NCI-H2227 (cell line): ENCODE data around the gene FBXO47.

Experiments
- DNase-seq: peaks from one replicate; lab custom pipeline; 2025; ENCODE audit not compliant: unreplicated experiment; lab: John Stamatoyannopoulos, UW

Gene FBXO47

DNA sequence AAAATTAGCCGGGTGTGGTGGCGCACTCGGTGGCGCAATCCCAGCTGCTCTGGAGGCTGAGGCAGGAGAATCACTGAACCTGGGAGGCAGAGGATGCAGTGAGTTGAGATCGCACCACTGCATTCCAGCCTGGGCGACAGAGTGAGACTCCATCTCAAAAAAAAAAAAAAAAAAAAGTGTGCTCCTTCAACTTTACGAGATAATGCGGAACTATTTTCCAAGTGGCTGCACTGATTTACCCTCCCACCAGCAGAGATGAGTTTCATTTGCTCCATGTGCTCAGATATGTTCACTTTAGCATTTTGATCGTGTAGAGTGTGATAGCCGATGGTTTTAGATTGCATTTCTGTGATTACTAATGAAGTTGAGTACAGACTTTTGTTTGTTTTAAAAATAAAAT, 61.8 kb downstream of the FBXO47 start:
- no peak for DNase-seq

DNA sequence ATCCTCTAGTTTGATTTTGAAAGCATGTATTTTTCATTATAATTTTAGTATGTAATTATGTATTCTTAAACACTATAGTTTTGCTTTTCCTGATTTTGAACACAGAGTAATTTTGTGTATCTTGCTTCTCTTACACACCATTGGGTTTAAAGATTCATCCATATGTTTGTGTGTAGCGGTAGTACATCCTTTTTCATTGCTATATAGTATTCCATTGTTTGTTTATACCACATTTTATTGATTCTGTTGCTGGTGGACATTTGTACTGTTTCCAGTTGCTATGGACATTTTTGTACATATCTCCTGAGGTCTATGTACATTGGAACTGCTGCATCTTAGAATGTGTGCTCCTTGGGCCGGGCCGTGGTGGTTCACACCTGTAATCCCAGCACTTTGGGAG, 62.3 kb downstream of the FBXO47 start:
- no peak for DNase-seq

DNA sequence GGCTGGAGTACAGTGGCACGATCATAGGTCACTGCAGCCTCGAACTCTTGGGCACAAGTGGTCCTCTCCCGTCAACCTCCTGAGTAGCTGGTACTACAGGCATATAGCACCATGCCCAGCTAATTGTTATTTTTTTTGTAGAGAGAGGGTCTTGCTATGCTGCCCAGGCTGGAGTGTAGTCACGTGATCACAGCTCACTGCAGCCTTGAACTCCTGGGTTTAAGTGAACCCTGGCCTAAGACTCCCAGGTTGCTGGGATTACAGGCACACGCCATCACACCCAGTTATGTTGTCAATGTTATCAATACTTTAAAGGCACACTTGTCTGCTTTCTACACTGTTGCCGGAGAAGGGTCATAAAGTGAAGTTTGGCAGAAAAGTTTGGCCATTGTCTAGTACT, 63.8 kb downstream of the FBXO47 start:
- no peak for DNase-seq

DNA sequence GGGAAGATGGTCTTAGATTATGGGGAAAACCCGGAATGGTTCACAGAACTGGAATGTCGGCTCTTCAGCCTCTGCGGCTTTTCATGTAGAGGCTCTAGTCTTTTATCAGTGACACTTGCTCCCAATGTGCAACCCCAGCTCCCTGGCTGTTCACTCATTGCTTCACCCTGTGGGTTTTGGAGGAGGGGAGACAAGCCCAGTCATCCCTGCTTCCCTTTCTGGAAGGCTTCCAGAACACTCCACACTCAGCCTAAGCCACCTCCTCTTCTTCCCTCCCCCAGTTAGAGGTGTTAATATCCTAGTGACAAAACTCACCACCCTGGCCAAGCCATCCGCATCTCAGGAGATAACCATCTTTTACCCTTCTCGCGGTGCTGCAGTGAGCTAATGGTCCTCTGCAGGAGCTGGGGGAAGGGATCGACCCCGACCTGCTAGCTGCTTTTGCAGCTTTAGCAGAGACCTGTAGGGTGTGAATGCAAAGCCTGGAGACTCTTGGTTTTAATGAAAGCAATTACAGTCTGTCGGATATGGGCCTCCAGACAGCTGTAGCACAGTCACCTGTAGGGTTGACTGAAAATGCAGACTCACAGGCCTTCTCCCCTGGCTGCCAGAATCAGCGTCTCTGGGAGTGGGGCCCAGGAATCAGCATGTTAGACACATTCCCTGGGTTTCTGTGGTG, 66.1 kb downstream of the FBXO47 start:
- DNase-seq, result peak; percentile 71

DNA sequence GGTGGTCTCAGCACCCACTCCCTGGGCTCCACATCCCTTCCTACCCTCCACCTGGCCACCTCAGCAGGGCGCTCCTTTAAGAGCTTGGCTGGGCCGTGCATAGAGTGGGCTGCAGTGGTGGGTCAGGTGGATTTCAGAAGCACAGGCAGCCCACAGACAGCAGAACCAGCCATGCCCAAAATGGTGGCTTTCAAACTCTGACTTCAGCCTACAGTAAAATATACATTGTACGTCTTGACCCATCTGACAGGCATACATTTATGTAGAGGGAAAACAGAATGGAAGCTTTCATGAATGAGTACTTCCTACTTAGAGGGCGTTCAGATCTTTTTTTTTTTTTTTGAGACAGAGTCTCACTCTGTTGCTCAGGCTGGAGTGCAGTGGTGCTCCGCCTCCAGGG, 67.8 kb downstream of the FBXO47 start:
- no peak for DNase-seq

DNA sequence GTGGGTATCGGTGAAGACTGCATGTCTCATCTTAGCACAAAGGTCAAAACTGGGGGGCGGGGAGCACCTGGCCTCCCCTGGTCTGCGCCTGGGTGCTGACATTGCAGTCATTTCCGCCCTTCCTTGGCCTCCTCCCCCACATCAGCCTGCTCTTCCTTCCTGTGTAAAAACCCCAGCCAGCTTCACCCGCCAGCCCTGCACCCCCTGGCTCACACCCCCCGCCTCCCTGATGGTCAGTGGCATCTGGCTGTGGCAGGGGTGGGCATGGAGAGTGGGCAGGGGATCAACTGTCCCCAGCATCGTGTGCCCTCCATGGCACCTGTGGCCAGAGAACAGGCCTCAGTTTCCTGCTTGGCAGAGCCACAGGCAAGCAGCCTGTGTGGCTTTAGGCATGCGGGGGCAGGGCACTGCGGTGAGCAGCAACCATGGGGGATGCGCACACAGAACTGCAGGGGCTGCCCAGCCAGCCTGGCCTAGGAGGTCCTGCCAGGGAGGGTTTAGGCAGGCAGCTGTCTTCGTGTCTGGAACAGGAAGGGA, 68.3 kb downstream of the FBXO47 start:
- no peak for DNase-seq

DNA sequence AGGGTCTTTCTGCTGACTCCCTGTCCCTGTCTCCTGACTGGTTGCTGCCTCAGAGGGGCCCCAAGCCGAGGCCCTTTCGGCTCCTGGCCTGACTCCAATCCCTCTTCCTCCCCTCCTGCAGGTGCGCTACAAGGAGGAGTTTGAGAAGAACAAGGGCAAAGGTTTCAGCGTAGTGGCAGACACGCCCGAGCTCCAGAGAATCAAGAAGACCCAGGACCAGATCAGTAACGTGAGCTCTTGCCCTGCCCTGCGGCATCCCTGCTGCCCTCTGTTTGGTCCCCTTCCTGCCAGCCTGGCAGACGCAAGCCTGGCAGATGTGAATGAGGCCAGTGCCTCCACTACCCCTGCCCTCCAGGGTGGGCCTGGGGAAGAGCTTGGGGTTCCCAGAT, 68.9 kb downstream of the FBXO47 start:
- no peak for DNase-seq

DNA sequence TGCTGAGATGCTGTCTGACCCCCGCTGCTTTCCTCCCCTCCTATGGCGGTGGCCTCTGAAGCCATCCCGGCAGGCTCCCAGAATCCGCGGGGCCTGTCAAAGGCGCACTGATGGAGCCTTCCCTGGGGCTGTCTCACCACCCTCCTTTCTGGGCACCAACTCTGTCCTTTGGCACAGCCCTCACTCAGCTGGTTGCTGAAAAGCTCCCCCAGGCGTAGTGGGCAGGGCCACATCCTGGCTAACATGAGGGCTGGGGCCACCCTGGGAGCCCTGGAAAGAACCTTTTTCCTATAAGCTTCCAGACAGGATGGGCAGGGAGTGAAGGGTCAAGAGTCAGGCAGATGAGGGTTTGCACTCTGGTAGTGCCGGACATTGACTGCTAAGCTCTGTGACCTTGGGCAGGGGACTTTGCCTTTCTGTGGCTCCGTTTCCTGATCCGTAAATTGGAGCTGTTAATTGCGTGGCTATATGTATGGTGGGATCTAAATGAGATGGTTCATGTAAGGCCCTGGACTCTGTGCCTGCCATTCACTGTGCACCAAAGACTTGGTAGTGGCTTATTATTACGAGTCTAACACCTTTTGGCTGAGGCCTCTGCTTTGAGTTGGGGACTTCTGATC, 69.4 kb downstream of the FBXO47 start:
- DNase-seq, result no peak

DNA sequence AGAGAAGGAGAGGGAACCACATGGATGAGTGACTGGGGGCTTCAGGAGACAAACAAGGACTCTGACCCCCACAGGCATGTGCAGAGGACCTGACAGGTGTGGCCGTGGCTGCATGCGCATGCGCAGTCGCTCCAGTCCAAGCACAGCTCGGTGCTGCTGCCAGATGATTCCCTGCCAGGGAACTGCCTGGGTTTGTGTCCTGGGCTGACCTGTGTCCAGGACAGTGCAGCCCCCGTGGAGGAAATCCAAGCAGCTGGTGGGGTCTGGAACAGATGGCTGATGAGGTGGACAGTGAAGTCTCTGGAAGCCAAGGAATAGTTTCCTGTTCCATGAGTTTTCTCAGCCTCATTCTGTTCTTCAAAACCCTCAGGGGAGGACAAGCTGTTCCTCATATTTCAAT, 70.0 kb downstream of the FBXO47 start:
- no peak for DNase-seq

DNA sequence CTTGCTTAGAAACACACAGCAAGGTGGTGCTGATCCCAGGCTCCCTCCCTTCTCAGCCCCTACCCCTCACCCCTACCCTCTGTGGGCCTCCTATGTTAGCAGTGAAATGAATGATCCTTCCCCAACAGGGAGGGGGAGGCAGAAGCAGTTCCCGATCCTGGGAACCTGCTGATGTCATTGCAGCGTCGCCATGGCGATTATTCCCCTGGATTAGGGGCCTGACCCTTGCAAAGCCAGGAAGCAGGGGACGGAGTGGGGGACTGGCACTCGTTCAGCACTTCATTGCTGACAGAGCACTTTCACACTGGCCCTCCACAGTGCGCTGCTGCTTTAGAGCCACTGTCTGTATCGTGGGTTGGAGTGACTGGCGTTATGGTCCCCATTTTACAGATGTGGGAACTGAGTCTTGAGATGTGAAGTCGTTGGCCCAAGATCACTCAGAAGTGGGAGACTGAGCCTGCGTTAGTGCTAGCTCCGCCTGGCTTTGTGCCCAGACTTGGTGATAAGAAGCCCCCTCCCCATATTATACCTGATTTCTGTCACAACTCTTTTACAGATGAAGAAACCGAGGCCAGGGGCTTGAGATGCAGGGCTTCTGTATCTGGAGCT, 70.8 kb downstream of the FBXO47 start:
- peak; percentile 20 for DNase-seq

DNA sequence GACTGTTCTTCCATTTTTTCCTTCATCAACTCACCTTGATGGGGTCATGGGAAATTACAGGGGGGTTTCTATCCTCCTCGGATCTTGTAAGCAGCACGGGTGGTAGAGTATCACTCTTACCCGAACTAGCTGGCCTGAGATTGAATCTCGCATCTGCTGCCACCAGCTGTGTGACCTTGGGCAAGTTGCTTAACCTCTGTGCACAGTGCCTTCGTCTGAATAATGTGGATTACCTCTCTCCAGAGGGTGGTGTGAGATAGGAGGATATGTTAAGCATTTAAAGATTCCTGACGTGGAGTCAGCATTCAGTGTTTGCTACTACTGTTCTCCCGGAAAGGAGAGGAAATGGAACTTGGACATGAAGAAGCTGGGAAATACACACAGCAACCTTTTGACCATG, 72.9 kb downstream of the FBXO47 start:
- no peak for DNase-seq

DNA sequence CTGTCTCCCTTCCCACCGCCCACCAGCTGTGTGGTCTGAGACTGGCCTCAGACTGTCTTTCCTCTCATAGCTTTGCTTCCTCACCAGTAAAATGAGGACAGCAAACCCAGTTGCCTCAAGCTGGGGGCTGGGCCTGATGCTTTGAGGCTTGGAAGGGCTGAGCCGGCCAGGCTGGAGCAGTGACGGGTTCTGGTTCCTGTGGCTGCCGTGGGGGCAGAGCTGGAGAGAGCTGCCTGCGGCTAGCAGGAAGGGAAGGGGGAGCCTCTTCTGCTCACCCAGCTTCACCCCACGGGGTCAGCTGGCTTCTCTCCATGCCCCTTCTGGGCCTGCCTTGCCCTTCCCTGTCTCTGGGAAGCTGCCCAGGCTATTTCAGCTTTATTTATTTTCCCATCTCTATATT, 73.6 kb downstream of the FBXO47 start:
- DNase-seq, result no peak

DNA sequence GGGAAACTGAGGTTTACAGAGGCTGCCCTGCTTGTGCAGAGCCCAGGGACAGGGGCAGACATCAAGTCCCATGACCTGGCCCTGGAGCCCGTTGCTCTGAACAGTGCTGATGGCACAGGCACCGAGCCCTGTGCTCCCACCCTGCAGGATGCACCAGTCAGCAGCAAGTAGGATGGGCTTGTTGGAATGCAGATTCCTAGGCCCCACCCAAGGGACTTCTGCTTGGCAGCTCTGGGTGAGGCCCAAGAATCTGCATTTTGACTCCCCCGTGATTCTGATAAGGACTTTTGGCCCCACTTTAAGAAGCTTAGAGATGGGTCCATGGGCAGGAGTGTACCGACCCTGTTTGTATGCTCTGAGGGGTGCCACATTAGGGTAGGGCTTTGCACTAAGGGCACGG, 74.1 kb downstream of the FBXO47 start:
- no peak for DNase-seq

DNA sequence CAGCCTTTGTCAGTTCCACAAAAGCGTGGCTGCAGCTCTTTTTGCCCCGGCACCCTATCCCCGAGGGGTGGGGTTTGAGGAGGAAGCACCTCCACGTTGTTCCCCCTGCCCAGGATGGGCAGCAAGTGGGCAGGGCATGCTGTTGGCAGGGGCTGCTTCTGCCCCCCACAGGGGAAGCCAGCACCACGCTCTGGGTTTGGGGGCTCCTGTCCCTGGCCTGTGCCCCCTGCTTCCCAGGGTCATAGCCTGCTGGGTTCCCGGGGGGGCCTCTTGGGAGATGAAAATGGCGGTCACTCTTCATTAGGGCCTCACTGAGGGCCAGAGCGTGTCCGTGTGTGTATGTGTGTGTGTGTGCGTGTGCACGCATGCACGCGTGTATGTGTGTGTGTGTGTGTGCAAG, 74.6 kb downstream of the FBXO47 start:
- no peak for DNase-seq

DNA sequence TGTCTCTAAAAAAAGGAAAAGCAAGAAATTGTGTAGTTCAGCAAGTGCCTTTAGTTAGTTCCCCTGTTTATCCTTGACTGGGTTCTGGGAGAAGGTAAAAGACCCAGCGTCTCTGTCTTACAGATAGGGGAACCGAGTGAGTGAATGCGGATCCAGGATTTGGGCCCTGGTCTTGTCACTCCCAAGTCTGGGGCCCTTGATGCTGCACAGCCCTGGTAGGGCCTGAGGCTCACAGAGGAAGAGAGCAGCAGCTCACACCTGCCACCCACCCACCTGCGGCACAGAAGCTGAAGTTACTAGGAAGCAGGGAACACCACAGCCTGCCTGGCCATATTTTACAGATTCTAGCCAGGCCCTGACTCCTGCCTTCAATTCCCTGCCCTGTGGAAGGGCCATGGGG, 75.1 kb downstream of the FBXO47 start:
- DNase-seq, result no peak

DNA sequence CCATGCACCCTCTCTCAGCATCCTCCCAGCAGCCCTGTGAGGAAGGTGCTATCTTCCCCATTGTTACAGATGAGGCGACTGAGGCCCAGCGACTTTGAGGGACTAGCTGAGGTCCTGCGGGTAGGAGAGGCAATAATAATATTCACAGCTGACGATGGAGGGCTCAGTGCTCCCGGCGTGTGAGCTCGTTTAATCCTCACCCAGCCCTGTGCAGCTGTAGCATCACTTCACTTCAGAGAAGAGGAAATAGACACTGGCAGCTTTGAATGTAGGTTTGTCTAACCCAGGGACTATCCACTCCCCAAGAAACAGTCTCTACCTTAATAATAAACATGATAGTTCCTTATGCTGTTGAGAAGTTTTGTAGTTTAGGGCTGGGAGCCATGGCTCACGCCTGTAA, 75.8 kb downstream of the FBXO47 start:
- no peak for DNase-seq

DNA sequence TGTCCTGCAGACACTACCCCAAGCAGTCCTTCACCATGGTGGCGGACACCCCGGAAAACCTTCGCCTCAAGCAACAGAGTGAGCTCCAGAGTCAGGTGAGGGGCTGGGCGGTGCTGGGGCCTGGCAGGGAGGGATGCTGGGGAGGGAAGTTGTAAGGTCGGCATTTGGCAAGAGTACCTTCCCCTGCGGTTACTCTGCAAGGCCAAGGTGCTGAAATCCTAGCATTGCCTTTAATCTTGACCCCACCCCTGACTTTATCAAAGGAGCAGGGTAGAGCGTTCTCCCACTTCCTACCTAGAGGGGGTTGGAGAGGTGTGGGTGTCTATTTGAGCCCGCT, 76.8 kb downstream of the FBXO47 start:
- no peak for DNase-seq

DNA sequence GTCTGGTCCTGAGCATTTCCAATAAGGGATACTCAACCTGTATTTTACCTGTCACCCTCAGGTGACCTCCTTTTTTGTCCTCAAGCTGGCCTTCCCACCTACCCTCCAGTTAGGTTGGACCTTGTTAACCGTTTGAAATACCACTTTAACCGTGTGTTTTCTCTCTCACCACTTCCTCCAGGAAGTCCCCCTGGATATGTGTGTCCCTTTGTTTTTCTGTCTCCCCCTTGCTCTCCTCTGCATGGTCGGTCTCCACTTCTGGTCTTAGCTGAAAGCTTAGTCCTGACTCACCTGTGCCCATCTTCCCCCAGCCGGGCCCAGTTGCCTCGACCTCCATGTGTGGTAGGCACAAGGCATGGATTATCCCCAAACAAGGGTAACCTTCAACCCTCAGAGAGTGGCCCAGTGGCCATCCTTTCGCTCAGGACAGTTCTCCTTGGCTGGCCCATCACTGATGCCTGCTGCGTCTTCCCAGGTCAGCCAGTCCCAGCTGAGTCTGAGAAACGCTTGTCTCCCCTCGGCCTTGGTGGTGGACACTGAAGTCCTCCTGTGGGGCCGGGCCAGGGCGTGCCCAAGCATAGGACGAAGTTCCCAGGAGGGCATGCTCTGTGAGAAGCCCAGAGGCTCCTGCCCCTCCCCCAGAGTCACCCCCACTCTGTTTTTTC, 77.3 kb downstream of the FBXO47 start:
- no peak for DNase-seq

DNA sequence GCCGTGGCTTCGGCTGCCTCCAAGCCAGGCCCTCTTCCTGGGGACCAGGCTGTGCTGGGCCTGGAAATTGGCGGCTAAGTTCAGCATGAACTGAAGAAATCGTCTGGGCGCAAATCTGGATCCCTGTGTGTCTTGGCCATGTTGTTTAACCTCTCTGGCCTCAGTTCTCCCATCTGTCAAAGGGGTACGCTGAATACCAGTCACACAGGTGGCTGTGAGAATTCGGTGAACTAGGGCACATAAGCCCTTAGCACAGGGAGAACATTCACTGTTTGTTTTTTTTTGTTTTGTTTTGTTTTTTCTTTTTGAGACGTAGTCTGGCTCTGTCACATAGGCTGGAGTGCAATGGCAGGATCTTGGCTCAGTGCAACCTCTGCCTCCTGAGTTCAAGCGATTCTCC, 78.4 kb downstream of the FBXO47 start:
- DNase-seq, result no peak

DNA sequence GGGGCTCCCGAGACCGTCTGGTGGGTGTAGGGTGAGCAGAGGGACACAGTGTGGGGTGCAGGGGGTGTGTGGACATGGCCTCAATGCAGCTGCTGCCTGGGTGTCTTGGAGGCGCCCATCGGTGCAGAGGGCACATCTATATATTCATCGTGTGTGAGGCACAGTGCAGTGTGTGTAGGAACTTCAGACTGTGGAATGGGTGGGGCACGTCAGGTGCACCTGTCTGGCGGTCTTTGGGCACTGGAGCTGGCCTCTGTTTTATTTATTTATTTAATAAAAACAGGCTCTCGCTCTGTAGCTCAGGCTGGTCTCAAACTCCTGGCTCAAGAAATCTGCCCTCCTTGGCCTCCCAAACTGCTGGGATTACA, 80.6 kb downstream of the FBXO47 start:
- no peak for DNase-seq
